GM23248 (cell line): ENCODE measurements around the gene NAA80. TPM values are rescaled to one million over a fixed set of nuclear protein-coding genes. Genes with fewer than 3 reads are reported as not detected.

Experiments
- DNase-seq: peaks from one replicate; pipeline ENCODE4 v3.0.0-alpha.2; 2015
- H2AFZ ChIP-seq: fragments of 200-600 bp; sonication (generic); 2 replicates; pipeline ENCODE4 v1.6.1; 2016; ENCODE audit warnings: antibody characterized with exemption
- H3F3A ChIP-seq: fragments of 200-600 bp; sonication (generic); 2 replicates; pipeline ENCODE4 v1.6.1; 2016; ENCODE audit warnings: mild to moderate bottlenecking, antibody characterized with exemption, mixed run types; ENCODE audit not compliant: insufficient read depth
- H3K27ac ChIP-seq: fragments of 200-600 bp; sonication (generic); 2 replicates; pipeline ENCODE4 v1.5.1; 2016; ENCODE audit warnings: mild to moderate bottlenecking
- H3K27me3 ChIP-seq: fragments of 200-600 bp; sonication (generic); replicated peaks from 2 replicates; pipeline ENCODE4 v1.6.1; 2016; ENCODE audit warnings: mild to moderate bottlenecking; ENCODE audit not compliant: insufficient read depth
- H3K36me3 ChIP-seq: fragments of 200-600 bp; sonication (generic); 2 replicates; pipeline ENCODE4 v1.6.1; 2016; ENCODE audit warnings: low read depth, mild to moderate bottlenecking
- H3K4me1 ChIP-seq: fragments of 200-600 bp; sonication (generic); 2 replicates; pipeline ENCODE4 v1.6.1; 2016; ENCODE audit warnings: mild to moderate bottlenecking; ENCODE audit not compliant: insufficient read depth
- H3K4me2 ChIP-seq: fragments of 200-600 bp; sonication (generic); one replicate; pipeline ENCODE4 v1.6.1; 2016; ENCODE audit warnings: mild to moderate bottlenecking; ENCODE audit not compliant: unreplicated experiment
- H3K4me3 ChIP-seq: fragments of 200-600 bp; sonication (generic); 2 replicates; pipeline ENCODE4 v1.5.1; 2016; ENCODE audit warnings: mild to moderate bottlenecking
- H3K79me2 ChIP-seq: fragments of 200-600 bp; sonication (generic); 2 replicates; pipeline ENCODE4 v1.6.1; 2016; ENCODE audit warnings: mild to moderate bottlenecking; ENCODE audit not compliant: insufficient read depth
- H3K9ac ChIP-seq: fragments of 200-600 bp; sonication (generic); 2 replicates; pipeline ENCODE4 v1.6.1; 2016; ENCODE audit warnings: mild to moderate bottlenecking
- H3K9me2 ChIP-seq: fragments of 200-600 bp; sonication (generic); 2 replicates; pipeline ENCODE4 v1.6.1; 2016; ENCODE audit warnings: mixed run types, mild to moderate bottlenecking, moderate library complexity; ENCODE audit not compliant: insufficient read depth
- H3K9me3 ChIP-seq: fragments of 200-600 bp; sonication (generic); one replicate; pipeline ENCODE4 v1.6.1; 2017; ENCODE audit warnings: low read depth
- H4K20me1 ChIP-seq: fragments of 200-600 bp; sonication (generic); 2 replicates; pipeline ENCODE4 v1.6.0; 2016; ENCODE audit not compliant: insufficient read depth
- EZH2 ChIP-seq: fragments of 200-600 bp; sonication (generic); IDR thresholded peaks from 2 replicates; pipeline ENCODE4 v1.6.1; 2018; ENCODE audit warnings: antibody characterized with exemption, mild to moderate bottlenecking; ENCODE audit not compliant: insufficient read depth, poor library complexity, severe bottlenecking
- EZH2phosphoT487 ChIP-seq: fragments of 200-600 bp; sonication (generic); IDR thresholded peaks from 2 replicates; pipeline ENCODE4 v1.6.1; 2018; ENCODE audit warnings: antibody characterized with exemption, moderate library complexity, mild to moderate bottlenecking, low read depth; ENCODE audit not compliant: insufficient read depth
- WGBS, 2 experiments: methylation state at CpG; one replicate each; pipeline ENCODE4 v1.1.6; 2015 to 2017; ENCODE audit warnings: low lambda C conversion rate in 2 of 2, low coverage in 1 of 2; ENCODE audit errors: missing lambda C conversion rate in 2 of 2; 5-methylcytosine and 5-hydroxymethylcytosine counted together
- in situ Hi-C: fragments of 300-500 bp; cut with MboI; formaldehyde crosslinking; loops from 2 replicates; pipeline ENCODE4 v1.15.0; 2020
- polyA plus RNA-seq: library from polyadenylated mRNA; unstranded; fragments of >200 nt; fragmentation: Nextera tagmentation; extraction: Ambion mirVana; gene quantifications from 2 replicates; pipeline ENCODE4 v1.2.1, GENCODE V29; 2016
- total RNA-seq: library from RNA; depleted of rRNA; stranded (reverse); fragments of >200 nt; shearing (Covaris generic); gene quantifications from 2 replicates; pipeline ENCODE4 v1.2.3, GENCODE V29; 2014

The NAA80 gene
- total and polyA plus RNA-seq, 2 experiments from 2014 or later: 7.8 to 10.8 TPM

GRCh38 chr3:50323092-50323600 is 23.9 kb upstream of the NAA80 start:
- no peak overlapping the region for H2AFZ ChIP-seq

DNA sequence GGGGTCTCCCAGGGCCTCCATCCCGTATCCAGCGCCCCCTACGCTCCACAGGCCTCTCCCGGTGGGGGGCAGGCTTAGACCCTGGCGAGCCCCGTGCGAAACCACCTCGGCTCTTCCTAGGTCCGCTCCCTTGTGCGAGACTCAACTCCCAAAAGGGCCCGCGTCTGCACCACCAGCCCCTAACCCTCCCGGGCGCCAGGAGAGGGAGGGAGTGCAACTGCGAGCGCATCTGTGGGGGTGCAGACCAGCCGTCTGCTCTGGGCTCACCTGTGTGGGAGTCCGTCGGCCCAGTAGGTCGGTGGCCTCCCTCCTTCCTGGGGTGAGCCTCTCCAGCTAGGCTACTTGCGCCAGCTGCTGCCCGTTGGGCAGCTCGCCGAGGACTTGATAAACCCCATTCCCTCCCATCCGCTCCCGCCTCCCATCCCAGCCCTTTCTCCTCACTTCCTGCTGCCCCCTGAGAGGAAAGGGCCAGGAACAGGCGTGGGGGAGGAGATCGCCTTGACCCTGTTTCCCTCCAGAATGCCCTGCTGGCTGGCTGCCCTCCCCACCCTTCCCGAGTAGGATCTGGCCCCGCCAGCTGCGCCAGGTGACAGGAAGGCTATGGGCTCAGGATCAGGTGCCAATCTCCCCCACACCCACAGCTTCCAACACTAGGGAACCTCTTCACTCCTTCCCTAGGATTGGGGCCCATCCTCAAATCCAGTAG is 23.3 kb upstream of the NAA80 start, which contains the start of gene HYAL2:
TSS of gene HYAL2 (minus strand) at position 360 of the 706 bp plus-strand sequence. CDS start 2,256 bp downstream, outside the sequence.
- H3K9me3 ChIP-seq: no peaks in the 10 kb centered on the region
- no peaks in the 10 kb centered on the region for H3F3A ChIP-seq
- TF ChIP-seq EZH2: no peak
- no peak for TF ChIP-seq EZH2phosphoT487
- in situ Hi-C loops: no loop called here
- no peaks in the 10 kb centered on the region for H3K27me3 ChIP-seq
- H3K9ac ChIP-seq: peak within 1 kb of the TSS; percentile 96
- peak within 1 kb of the TSS; percentile 93 for H2AFZ ChIP-seq
- H3K4me1 ChIP-seq: peaks cover 17% of the 10 kb centered on the region
- no peaks in the 10 kb centered on the region for H4K20me1 ChIP-seq
- 64 to 69% methylated on average over 28 to 31 of the region's 31 CpGs for WGBS, 2 experiments
- H3K36me3 ChIP-seq: no peaks in the 10 kb centered on the region
- peak within 1 kb of the TSS; percentile 91 for H3K4me3 ChIP-seq
- peaks cover 41% of the 10 kb centered on the region for H3K79me2 ChIP-seq
- no peak for DNase-seq
- H3K27ac ChIP-seq: peak within 1 kb of the TSS; percentile 90
- no peaks in the 10 kb centered on the region for H3K9me2 ChIP-seq
- H3K4me2 ChIP-seq: peak within 1 kb of the TSS; percentile 91

More at GRCh38 chr3:50323092-50323600, 23.9 kb upstream of the NAA80 start:
- Histone ChIP-seq H3K4me1 (peaks cover 17% of the 10 kb centered on the region), H3K4me3 (no peak overlapping the region), H3K9ac (no peak overlapping the region), H3K27ac (no peak overlapping the region), H3K9me3 (no peaks in the 10 kb centered on the region), H4K20me1 (no peaks in the 10 kb centered on the region), H3K4me2 (no peak overlapping the region), H3K36me3 (no peaks in the 10 kb centered on the region), H3K9me2 (no peaks in the 10 kb centered on the region), H3F3A (no peaks in the 10 kb centered on the region), H3K79me2 (peaks cover 44% of the 10 kb centered on the region), H3K27me3 (no peaks in the 10 kb centered on the region)
- WGBS, 2 experiments: 57 to 64% methylated on average over 4 of the region's 4 CpGs
- TF ChIP-seq EZH2phosphoT487 (no peak), EZH2 (no peak)
- in situ Hi-C loops: no loop called here
- no peak for DNase-seq

DNA sequence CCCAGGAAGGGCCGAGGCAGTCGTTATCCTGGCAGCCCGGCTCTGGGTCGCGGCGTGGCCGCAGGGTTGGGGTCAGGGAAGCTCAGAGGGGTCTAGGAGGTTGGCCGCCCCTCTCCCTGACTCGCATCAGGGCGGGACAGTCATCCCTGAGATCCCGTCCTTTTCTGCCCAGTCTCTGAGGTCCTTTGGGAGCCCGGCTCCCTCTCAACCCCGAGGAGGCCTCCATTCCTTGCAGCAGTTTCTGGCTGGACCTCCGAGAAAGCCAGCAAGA is 22.8 kb upstream of the NAA80 start:
- Histone ChIP-seq H3K4me2 (peak overlapping the region; percentile 91), H3K79me2 (peaks cover 36% of the 10 kb centered on the region), H3K9me2 (no peaks in the 10 kb centered on the region), H3K36me3 (no peaks in the 10 kb centered on the region), H3K4me1 (peaks cover 14% of the 10 kb centered on the region), H3K4me3 (peak overlapping the region; percentile 91), H3F3A (no peaks in the 10 kb centered on the region), H3K9ac (peak overlapping the region; percentile 96), H4K20me1 (no peaks in the 10 kb centered on the region), H3K27ac (no peak overlapping the region), H3K9me3 (no peaks in the 10 kb centered on the region), H3K27me3 (no peaks in the 10 kb centered on the region), H2AFZ (peak overlapping the region; percentile 93)
- 30 to 46% methylated on average over 11 to 14 of the region's 14 CpGs for WGBS, 2 experiments
- in situ Hi-C loops: no loop called here
- DNase-seq: no peak
- no peak for TF ChIP-seq EZH2phosphoT487
- TF ChIP-seq EZH2: no peak

- WGBS, 2 experiments: 1 to 2% methylated on average over 40 to 51 of the region's 59 CpGs
- in situ Hi-C loops: no loop called here
- H2AFZ ChIP-seq: peak overlapping the region; percentile 93
Observed at GRCh38 chr3:50321336-50322114, 22.3 kb upstream of the NAA80 start.

More at GRCh38 chr3:50321336-50322114, 22.3 kb upstream of the NAA80 start:
- Histone ChIP-seq H3K36me3 (no peaks in the 10 kb centered on the region), H3K4me2 (peak overlapping the region; percentile 91), H3K27me3 (no peaks in the 10 kb centered on the region), H3K9ac (peak overlapping the region; percentile 96), H3F3A (no peaks in the 10 kb centered on the region), H3K4me1 (peaks cover 11% of the 10 kb centered on the region; the same call in 1 of the 2 replicates), H3K79me2 (peaks cover 31% of the 10 kb centered on the region), H3K27ac (peak overlapping the region; percentile 90), H3K9me2 (no peaks in the 10 kb centered on the region), H3K4me3 (peak overlapping the region; percentile 91), H4K20me1 (no peaks in the 10 kb centered on the region), H3K9me3 (no peaks in the 10 kb centered on the region)
- DNase-seq: peak; percentile 96
- TF ChIP-seq EZH2: no peak
- TF ChIP-seq EZH2phosphoT487: no peak
